Measurements from ENCODE around the gene KLHL3. TPM values are rescaled to one million over a fixed set of nuclear protein-coding genes. Genes with fewer than 3 reads are reported as not detected.
A peak's percentile ranks its signal among the peaks of the same experiment; 100 is the strongest.
"Not testable (repeated sequence)": the region's sequence is repeated elsewhere in the genome, so short reads cannot be mapped to it uniquely, and the experiment has no call there.

Gene KLHL3
- total RNA-seq, 4 donors from 2014 or later: 11.9 to 26.7 (median 17.9) TPM

GRCh38 chr5:137649228-137649935 lies 86.5 kb downstream of the KLHL3 start:
- 59 to 60% methylated on average over 3 of the region's 3 CpGs for WGBS, 2 donors

DNA sequence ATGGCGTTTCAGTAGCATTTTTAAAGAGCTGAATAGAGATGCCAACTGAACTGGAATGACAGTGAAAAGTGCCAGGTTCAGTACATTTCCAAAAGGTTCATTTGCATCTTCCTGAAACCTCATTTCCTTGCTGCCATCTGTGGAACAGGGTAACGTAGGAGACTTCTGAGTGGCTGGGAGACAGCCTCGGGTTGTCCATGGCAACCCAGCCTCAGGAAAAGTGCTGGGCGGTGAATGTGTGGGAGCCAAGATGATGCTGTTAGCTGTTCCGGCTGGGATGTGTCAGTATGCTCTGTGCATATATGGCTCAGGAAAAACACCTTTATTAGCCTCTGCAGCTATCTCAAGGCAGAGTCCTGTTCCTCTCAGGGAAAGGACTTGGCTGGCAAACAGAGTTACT lies 87.5 kb downstream of the KLHL3 start:
- Histone ChIP-seq H3K9me3 (no peaks in the 10 kb centered on the region), H3K4me1 (peaks cover 36 to 48% of the 10 kb centered on the region in 2 donors), H3K27me3 (no peaks in the 10 kb centered on the region), H3K4me3 (replicated peaks in 1 of 3) (no peak overlapping the region), H3K36me3 (no peaks in the 10 kb centered on the region), H3K27ac (peak overlapping the region; percentile 83 to 90 (median 85))
- intact Hi-C loops (cut with DNase I): no loop called here
- DNase-seq: no peak
- 75 to 81% methylated on average over 5 of the region's 5 CpGs for WGBS, 2 donors
- no peak for TF ChIP-seq POLR2A (IDR thresholded peaks at IDR 0.05)
- no peak for TF ChIP-seq CTCF (IDR thresholded peaks at IDR 0.05)

More at GRCh38 chr5:137649228-137649935, 86.5 kb downstream of the KLHL3 start:
- H3K4me3 ChIP-seq (replicated peaks in 1 of 3): no peak overlapping the region
- TF ChIP-seq CTCF (IDR thresholded peaks at IDR 0.05) (peak in 1 of 6 experiments; percentile 18), POLR2A (IDR thresholded peaks at IDR 0.05) (peak in 1 of 2 donors; percentile 37)
- H3K27ac ChIP-seq: peak overlapping the region; percentile 83 to 90 (median 85)
- no peaks in the 10 kb centered on the region for H3K36me3 ChIP-seq
- peak; percentile 95 for DNase-seq
- no peaks in the 10 kb centered on the region for H3K27me3 ChIP-seq
- H3K9me3 ChIP-seq: no peaks in the 10 kb centered on the region
- intact Hi-C loops (cut with DNase I): no loop called here
- peaks cover 36 to 48% of the 10 kb centered on the region in 2 donors for H3K4me1 ChIP-seq

GRCh38 chr5:137647401-137647800 lies 88.5 kb downstream of the KLHL3 start:
- H3K27ac ChIP-seq: peak overlapping the region; percentile 83 to 90 (median 85)
- peak; percentile 82 for DNase-seq
- H3K9me3 ChIP-seq: no peaks in the 10 kb centered on the region
- no peak for TF ChIP-seq CTCF (IDR thresholded peaks at IDR 0.05)
- TF ChIP-seq POLR2A (IDR thresholded peaks at IDR 0.05): peak in 1 of 2 donors; percentile 20
- peaks cover 36 to 55% of the 10 kb centered on the region in 2 donors for H3K4me1 ChIP-seq
- H3K4me3 ChIP-seq (replicated peaks in 1 of 3): no peak overlapping the region
- H3K27me3 ChIP-seq: no peaks in the 10 kb centered on the region
- intact Hi-C loops (cut with DNase I): no loop called here
- 36 to 63% methylated on average over 11 of the region's 11 CpGs for WGBS, 2 donors
- no peaks in the 10 kb centered on the region for H3K36me3 ChIP-seq

DNA sequence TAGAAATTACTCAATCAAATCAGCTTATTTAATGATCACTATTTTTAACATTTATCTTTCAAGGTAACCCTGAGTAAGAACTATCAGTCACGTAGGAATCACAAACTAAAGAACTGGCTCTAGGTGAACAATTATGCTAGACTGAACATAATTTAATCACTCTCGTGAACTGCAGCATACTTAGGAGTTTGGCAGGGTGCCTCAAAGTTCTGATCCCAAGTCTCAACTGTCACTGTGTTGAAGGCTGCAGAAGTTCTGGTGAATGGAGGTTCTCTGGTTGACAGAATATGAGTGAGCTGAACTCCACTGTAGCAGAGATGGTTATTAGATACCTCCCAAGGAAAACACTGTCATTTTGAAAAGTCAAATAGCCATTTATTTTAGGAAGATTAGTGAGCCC lies 89.1 kb downstream of the KLHL3 start:
- DNase-seq: peak; percentile 58 to 59
- Histone ChIP-seq H3K27me3 (no peaks in the 10 kb centered on the region), H3K4me1 (peaks cover 41 to 61% of the 10 kb centered on the region in 2 donors), H3K4me3 (replicated peaks in 1 of 3) (no peak overlapping the region), H3K36me3 (no peaks in the 10 kb centered on the region), H3K9me3 (no peaks in the 10 kb centered on the region), H3K27ac (peak overlapping the region; percentile 83 to 90 (median 85))
- 38 to 40% methylated on average over 2 of the region's 2 CpGs for WGBS, 2 donors
- intact Hi-C loops (cut with DNase I): no loop called here
- TF ChIP-seq CTCF (IDR thresholded peaks at IDR 0.05) (no peak), POLR2A (IDR thresholded peaks at IDR 0.05) (no peak)

- intact Hi-C loops (cut with DNase I); H3K4me3 ChIP-seq (replicated peaks in 1 of 3); H3K27me3 ChIP-seq; H3K9me3 ChIP-seq; H3K36me3 ChIP-seq: not testable (repeated sequence)
- peak overlapping the region in 2 of 3 donors; percentile 43 to 57 for H3K27ac ChIP-seq
- H3K4me1 ChIP-seq: peaks cover 24 to 44% of the 10 kb centered on the region in 2 donors
- DNase-seq: peak; percentile 57 to 70
- 76 to 89% methylated on average over 2 of the region's 2 CpGs for WGBS, 2 donors
Observed at GRCh38 chr5:137643081-137643480, 92.8 kb downstream of the KLHL3 start.
